NCI-H1092 treated with DMSO at 0.1 percent for 48 hours (cell line): ENCODE data around the gene CD2AP.
"Not testable (repeated sequence)": the region's sequence is repeated elsewhere in the genome, so short reads cannot be mapped to it uniquely, and the experiment has no call there.

Experiments
- DNase-seq: peaks from one replicate; lab custom pipeline; 2025; lab: John Stamatoyannopoulos, UW

Gene CD2AP, protein sequence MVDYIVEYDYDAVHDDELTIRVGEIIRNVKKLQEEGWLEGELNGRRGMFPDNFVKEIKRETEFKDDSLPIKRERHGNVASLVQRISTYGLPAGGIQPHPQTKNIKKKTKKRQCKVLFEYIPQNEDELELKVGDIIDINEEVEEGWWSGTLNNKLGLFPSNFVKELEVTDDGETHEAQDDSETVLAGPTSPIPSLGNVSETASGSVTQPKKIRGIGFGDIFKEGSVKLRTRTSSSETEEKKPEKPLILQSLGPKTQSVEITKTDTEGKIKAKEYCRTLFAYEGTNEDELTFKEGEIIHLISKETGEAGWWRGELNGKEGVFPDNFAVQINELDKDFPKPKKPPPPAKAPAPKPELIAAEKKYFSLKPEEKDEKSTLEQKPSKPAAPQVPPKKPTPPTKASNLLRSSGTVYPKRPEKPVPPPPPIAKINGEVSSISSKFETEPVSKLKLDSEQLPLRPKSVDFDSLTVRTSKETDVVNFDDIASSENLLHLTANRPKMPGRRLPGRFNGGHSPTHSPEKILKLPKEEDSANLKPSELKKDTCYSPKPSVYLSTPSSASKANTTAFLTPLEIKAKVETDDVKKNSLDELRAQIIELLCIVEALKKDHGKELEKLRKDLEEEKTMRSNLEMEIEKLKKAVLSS

GRCh38 chr6:47477497-47478232 is at the start of gene CD2AP:
TSS of gene CD2AP (plus strand) at chr6:47477789. CDS start at chr6:47478245, 456 bp downstream.
- DNase-seq: peak; percentile 90

DNA sequence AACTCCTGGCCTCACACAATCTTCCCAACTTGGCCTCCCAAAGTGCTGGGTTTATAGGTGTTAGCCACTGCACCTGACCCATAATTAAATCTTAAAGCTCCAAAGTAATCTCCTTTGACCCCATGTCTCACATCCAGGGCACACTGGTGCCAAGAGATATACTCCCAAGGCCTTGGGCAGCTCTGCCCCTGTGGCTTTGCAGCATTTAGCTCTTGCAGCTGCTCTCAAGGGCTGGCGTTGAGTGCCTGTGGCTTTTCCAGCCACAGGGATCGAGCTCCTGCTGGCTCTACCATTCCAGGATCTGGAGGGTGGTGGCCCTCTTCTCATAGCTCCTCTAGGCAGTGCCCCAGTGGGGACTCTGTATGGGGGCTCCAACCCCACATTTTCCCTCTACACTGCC is 49.3 kb upstream of the CD2AP start:
- no peak for DNase-seq

DNA sequence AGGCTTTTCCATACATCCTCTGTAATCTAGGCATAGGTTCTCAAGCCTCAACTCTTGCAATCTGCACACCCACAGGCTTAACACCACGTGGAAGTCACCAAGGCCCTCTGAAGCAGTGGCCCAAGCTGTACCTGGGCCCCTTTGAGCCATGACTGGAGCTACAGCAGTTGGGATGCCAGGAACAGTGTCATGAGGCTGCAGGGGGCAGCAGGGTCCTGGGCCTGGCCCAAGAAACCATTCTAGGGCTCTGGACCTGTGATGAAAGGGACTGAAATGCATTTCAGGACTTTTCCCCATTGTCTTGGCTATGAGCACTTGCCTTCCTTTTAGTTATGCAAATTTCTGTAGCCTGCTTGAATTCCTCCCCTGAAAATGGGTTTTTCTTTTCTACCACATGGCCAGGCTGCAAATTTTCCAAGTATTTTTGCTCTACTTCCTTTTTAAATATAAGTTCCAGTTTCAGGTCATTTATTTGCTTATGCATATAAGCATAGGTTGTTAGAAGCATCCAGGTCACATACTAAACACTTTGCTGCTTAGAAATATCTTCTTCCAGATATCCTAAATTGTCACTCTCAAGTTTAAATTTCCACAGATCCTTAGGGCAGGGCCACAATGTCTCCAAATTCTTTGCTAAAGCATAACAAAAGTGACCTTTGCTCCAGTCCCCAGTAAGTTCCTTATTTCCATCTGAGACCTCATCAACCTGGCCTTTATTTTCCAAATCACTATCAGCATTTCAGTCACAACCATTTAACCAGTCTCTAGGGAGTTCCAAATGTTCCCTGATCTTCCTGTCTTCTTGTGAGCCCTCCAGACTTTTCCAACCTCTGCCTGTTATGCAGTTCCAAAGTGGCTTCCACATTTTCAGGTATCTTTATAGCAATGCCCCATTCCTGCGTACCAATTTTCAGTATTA is 48.6 kb upstream of the CD2AP start:
- DNase-seq: no peak

DNA sequence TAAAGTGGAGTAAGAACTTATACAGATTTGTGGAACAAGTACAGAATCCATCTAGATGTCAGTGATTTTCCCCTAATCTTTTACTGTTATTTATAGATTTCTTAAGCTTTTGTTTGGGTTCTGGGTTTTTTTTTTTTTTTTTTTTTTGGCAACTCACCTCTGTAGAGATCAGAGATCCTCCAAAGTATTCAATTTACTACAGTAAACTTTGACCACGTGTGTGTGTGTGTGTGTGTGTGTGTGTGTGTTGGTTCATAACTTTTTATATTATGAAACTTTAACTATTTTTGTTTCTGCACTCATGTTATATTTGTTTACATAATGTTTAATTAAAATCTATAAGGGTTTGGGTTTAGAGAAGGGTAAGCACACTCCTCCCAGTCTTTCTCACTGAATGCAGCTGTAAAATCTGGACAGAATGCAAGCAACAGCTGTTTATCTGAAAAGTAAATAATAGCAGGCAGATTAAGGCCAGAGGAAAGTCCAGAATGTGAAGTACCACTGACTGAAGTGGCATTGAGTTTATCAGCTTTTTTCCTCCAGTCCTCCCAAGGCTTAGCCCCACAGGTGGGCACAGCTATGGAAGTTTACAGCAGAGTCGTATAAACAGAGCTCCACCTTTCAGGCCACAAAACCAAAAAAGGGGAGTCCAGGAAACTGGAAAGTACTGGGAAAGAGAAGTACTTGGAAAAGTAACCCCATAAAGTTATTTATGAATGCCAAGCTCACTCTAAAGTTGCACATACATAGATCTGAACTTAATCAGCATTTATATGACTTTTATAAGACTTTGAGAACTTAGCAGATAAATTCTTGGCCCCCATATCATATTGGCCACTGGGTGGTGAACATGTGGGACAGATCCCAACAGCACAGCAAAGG is 43.0 kb upstream of the CD2AP start:
- DNase-seq: no peak

GRCh38 chr6:47435254-47435612 is 42.4 kb upstream of the CD2AP start:
- no peak for DNase-seq

GRCh38 chr6:47437592-47437991 is 40.0 kb upstream of the CD2AP start:
- DNase-seq: no peak

- DNase-seq: no peak
Observed at GRCh38 chr6:47438481-47439347, 38.9 kb upstream of the CD2AP start.

GRCh38 chr6:47439348-47439668 is 38.3 kb upstream of the CD2AP start:
- DNase-seq: no peak

DNA sequence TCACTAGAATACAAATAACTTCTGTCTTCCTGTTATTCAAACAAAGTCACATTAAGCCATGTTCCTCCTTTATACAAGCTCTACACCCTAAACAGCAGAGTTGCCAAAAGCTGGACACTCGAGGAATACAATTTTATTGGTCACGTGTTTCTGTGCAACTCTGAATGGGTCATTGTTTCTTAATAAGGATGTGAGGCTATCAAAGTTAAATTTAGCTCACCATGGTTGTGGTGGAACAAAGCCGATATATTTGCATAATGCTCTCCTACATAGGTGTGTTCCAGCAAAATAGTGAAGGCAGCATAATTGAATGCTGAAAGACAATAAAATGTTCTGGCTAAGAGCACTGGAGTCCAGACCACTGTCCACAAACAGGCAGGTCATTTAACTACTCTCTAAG is 36.9 kb upstream of the CD2AP start:
- no peak for DNase-seq

- not testable (repeated sequence) for DNase-seq
Observed at GRCh38 chr6:47444964-47445363, 32.6 kb upstream of the CD2AP start.

DNA sequence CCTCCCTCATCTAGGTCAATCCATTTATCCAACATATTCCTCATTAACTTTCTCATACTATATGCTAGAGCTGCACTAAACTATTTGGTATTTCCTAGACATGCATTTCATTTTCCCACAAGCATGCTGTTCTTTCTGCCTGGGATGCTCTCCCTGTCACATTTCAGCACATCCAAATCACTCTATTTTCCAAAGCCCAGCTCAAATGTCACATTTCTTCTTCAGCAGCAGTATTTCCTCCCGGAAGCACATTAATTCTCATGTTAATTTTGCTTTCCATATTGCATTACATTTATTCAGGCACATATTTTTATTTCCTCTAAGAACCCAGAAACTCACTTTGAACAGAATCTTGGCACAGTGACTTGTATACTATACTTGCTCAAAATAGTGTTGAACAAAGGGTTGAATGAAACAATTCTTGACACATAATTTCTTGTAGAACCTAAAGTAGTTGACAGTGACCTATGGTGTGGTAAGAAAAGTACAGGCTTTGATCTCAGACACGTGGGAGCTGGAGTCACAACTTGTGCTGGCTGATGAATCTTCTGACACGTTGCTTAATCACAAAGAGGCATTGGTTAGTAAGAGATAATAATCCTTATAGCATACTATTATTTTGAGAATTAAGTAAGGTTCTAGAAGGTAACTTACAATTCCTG is 30.8 kb upstream of the CD2AP start:
- no peak for DNase-seq

GRCh38 chr6:47447722-47448121 is 29.9 kb upstream of the CD2AP start:
- DNase-seq: no peak

DNA sequence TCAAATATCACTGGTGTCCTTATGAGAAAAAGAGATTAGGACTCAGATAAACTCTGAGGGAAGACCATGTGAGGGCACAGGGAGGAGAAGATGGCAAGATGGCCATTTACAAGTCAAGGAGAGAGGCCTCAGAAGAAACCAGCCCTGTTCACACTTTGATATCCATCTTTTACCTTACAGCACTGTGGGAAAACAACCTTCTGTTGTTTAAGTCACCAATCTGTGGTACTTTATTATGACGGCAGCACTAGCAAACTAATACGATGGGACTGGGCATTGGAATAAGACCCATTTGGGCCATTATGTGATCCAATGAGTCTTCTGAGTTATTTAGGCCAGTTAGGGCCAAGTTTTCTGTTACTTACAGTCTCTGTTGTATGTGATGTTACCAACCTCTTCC is 26.4 kb upstream of the CD2AP start:
- no peak for DNase-seq

DNA sequence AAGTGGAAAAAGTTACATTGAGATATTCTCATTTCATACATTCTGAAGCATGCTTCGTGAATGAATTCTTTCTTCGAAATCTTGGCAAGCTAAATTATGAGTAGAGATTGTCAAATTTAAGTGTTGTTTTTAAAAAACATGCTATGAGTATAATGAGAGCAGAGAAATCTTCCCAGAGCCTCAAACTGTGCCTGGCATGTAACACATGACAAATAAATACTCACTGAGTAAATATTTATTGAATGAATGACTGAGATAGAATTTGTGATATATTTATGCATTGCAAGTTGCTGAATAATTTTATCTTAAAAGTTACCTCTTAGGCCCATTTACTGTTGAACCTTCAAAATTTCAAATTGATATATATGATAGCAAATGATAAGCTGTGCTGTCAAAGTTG is 24.7 kb upstream of the CD2AP start:
- no peak for DNase-seq

- no peak for DNase-seq
Observed at GRCh38 chr6:47453372-47453936, 24.1 kb upstream of the CD2AP start.

- DNase-seq: no peak
Observed at GRCh38 chr6:47454713-47455396, 22.7 kb upstream of the CD2AP start.

GRCh38 chr6:47455533-47456209 is 21.9 kb upstream of the CD2AP start:
- no peak for DNase-seq

- DNase-seq: peak; percentile 33
Observed at GRCh38 chr6:47456536-47456975, 21.0 kb upstream of the CD2AP start.
